ENCODE measurements around the gene TOM1L1. TPM values are rescaled to one million over a fixed set of nuclear protein-coding genes. Genes with fewer than 3 reads are reported as not detected.

TOM1L1 gene
- total RNA-seq, 1 donor from 2014 or later: 12.1 TPM

DNA sequence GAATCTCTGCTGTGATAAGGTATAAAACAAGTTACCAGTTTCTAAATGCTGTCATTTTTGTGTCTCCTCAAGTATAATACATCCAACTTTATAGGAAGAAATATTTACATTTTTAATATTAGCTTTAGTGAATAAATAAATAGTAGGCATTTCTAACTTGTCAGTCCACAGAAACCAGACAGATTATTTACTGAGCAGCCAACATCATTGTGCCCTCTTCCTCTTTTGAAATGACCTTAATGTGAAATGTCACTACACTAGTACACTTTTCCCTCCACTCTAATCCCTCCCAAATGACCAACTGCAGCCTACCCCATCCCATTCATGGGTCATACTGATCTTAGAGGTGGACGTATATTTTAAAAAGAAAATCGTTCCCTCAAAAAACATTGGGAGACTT is 77.1 kb downstream of the TOM1L1 start:
- DNase-seq (no peak), ATAC-seq (no peak)
- intact Hi-C loops (cut with micrococcal nuclease): no loop called here

DNA sequence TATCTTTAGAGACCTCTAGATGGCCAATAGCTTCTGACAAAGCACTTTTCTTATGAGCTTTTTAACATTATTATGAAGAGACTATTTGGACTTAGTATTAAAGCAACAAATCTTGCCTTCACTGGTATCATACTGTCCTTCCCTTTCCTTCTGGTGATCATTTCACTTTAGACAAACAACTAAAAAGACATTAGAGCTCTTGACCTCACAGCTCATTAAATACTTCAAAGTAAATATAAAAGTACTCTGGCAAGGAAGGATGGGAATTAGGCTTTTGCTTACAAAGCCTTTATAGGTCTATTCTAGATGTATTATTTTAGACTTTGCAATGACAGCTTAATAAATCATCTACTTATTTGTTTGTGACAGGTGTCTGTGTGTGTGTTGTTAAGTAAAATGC is 79.0 kb downstream of the TOM1L1 start:
- ATAC-seq: no peak
- intact Hi-C loops (cut with micrococcal nuclease): no loop called here

DNA sequence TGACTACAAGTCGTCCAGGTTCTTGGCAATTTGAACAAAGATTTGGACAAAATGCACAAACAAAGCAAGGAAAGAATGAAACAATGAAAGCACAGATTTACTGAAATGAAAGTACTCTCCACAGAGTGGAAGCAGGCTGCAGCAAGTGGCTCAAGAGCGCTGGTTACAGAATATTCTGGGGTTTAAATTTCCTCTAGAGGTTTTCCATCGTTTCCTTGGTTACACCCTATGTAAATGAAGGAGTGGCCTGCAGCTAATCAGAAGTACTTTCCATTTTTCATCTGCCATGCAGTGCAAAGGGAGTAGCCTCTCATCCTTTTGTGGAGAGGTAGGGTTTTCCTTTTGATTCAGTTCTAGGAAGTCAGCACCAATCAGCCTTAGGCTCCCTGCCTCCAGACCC is 79.7 kb downstream of the TOM1L1 start:
- DNase-seq (no peak), ATAC-seq (no peak)
- intact Hi-C loops (cut with micrococcal nuclease): no loop called here

More for the DNA sequence above, 79.0 kb downstream of the TOM1L1 start:
- no peak for DNase-seq

DNA sequence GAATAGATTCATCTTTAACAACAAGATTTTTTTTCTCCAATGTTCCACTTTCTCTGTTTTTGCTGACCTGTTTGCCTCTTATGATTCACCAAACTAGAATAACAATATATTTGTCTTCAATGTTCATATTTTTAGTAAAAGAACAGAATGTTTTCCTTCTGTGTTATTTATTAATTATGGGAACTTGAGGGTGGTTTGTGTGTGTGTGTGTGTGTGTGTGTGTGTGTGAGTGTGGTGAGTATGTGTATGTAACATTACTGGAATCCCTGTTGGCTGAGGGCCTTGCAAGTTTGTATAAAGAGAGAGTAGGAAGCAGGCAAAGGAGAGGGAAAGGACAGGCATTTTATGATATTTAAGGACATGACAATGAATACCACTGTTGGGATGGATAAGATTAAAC is 81.7 kb downstream of the TOM1L1 start:
- ATAC-seq: no peak
- DNase-seq: no peak
- intact Hi-C loops (cut with micrococcal nuclease): no loop called here

DNA sequence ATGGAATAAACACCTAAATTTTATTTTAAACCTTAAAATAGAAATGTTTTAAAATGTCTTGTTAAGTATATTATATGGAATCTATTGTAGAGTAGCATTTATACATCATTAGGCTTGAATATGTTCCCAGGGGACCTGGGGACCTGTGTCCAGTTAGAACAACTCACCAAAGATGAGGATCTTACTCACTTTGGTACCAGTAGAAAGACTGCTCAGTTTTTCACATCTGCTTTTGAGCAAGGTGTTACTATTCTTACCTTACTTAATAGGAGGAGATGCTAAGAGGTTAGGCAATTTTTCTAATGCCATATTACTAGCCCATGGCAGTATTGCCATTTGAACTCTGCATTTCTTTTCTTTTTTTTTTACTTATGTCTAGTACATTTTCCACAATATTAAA is 82.6 kb downstream of the TOM1L1 start:
- intact Hi-C loops (cut with micrococcal nuclease): no loop called here
- no peak for ATAC-seq
- no peak for DNase-seq

DNA sequence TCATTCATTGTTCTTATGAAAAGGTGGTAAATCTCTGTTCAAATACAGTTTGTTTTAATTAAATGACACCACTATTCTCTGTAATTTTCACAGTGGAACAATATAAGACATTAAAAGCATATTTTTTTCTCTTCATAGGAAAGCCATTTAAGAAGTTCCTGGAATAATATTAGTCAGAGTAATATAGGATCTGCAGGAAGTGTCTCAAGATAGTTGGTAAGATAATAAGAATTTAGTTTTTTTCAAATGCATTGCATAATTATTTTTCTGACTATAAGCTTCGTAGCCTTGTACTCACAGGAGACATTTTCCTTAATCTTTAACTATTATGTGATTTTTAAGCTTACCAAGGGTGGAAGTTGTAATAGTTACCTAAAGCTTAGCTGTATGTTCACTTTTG is 84.8 kb downstream of the TOM1L1 start:
- no peak for ATAC-seq
- no peak for DNase-seq
- intact Hi-C loops (cut with micrococcal nuclease): no loop called here

DNA sequence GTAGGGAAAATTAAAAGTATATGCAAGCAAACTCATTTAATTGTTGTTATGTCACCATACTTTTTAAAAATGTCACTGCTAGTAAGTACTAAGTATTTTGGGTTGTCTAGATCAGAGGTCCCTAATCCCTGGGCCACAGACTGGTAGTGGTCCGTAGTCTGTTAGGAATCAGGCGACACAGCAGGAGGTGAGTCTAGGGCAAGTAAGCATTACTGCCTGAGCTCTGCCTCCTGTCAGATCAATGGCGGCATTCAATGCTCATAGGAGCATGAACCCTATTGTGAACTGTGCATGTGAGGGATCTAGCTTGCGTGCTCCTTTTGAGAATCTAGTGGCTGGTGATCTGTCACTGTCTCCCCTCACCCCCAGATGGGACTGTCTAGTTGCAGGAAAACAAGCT is 89.5 kb downstream of the TOM1L1 start:
- intact Hi-C loops (cut with micrococcal nuclease): no loop called here
- DNase-seq (no peak), ATAC-seq (no peak)

DNA sequence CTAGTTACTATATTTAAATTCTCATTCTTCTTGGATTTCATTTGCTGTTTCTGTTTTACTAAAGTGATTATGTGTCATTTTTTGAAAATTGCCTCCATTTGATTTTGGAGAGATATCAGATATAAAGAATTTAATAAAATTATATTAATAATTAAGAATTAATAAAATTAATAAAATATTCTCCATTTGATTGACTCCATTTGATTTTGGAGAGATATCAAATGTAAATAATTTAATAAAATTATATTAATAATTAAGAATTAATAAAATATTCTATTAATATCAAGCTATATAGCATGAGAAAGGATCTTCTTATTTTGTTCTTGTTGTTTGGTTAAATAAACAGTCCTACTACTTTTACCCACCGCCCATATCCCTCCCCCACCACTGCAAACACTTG is 90.9 kb downstream of the TOM1L1 start:
- ATAC-seq: no peak
- DNase-seq: no peak
- intact Hi-C loops (cut with micrococcal nuclease): no loop called here

DNA sequence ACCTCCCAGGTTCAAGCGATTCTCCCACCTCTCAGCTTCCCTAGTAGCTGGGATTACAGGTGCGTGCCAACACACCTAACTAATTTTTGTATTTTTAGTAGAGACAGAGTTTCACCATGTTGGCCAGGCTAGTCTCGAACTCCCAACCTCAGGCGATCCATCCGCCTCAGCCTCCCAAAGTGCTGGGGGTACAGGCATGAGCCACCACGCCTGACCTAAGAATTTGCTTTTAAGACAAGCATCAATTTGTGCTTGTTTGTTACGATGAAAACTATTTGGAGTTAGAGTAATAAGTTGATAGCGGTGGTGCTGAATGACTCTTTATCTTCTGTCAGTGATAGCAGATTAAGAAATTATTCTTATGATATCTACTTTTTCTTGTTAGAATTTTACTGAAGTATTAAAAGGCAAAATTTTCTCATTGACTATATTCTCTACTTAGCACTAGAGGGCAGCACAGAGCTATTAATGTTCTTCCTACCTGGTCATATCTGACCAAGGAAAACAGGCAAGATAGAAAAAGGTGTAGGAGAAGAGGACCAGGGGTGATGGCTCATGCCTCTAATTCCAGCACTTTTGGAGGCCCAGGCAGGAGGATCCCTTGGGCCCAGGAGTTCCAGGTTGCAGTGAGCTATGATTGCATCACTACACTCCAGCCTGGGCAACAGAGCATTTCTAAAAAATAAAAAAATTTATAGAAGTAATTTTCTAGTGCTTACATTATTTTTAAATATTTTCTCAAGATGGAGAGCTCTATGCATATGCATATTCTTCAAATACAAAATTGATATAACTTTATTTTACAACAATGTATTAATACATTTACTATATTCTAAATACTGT is 92.4 kb downstream of the TOM1L1 start:
- intact Hi-C loops (cut with micrococcal nuclease): loop anchor here (2.0 kb wide), 1 partner anchor 356 kb away; no protein-coding TSS in a partner anchor
- ATAC-seq (peak; percentile 44), DNase-seq (no peak)

DNA sequence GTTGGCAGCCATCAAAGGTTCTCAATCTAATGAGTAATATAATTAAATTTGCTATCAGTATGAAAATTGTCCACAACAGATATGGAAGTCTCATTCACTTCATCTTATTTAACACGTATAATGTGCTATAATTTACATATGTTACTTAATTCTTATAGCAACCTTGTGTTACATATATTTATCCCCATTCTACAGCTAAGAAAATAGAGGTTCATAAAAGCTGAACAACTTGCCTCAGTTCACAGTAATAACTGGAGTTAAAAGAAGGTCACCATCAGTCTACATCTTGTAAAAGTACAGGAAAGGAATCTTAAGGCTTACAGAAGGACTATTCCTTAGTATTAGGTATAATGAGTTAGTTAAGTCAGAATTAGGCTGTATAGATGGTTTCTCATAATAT is 95.8 kb downstream of the TOM1L1 start:
- ATAC-seq: no peak
- DNase-seq: no peak
- intact Hi-C loops (cut with micrococcal nuclease): no loop called here

DNA sequence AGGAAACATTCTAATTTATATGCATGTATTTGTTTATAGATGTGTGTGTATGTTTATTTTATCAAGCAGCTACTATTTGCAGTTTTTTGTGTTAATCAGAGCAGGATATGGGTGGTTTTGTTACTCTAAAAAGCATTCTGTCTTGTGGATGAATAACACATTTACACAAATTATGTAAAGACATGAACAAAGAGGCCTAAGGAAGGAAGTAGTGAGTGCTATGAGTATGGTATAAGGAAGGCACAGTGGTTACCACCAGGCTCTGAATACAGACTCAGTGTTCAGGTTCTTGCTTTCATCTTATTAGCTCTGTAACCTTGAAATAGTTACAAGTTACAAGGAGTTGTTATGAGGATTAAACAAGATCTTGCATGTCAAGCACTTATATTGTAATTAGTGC is 101.8 kb downstream of the TOM1L1 start:
- intact Hi-C loops (cut with micrococcal nuclease): no loop called here
- DNase-seq (no peak), ATAC-seq (no peak)

DNA sequence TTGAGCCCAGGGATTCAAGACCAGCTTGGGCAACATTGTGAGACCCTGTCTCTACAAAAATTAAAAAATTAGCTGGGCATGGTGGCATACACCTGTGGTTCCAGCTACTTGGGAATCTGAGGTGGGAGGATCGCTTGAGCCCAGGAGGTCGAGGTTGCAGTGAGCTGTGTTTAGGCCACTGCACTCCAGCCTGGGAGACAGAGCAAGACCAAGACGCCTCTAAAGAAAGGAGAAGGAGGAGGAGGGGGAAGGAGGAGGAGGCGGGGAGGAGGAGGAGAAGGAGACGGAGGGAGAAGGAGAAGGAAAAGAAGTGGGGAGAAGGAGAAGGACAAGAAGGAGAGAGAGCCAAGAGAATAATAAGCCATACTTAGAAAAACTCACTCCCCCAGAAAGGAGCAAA is 103.8 kb downstream of the TOM1L1 start:
- DNase-seq: no peak
- intact Hi-C loops (cut with micrococcal nuclease): no loop called here
- ATAC-seq: no peak

DNA sequence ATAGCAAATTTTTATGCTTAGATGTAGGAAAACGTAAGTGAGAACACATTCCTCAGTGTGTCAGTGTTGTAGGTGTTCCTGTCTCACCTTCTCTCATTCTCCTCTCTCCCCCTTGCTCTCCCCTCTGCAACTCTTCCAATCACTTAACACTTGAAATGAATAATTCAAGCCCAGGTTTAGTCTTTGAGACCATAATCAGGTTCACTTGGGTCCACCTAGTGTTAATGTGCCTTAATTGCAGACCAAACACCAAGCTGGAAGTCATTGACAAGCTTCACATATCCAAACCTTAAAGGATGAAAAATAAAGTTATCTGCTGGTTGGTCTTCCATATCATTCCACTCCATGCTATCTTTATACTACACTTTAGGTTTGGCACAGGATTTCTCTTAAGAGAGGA is 104.9 kb downstream of the TOM1L1 start:
- DNase-seq: no peak
- intact Hi-C loops (cut with micrococcal nuclease): no loop called here
- no peak for ATAC-seq

Other genes starting within 250 kb of the TOM1L1 start
- 67.6 TPM for gene COX11, start 67.8 kb downstream of the TOM1L1 start, total RNA-seq
- 5.2 TPM for gene STXBP4, start 67.9 kb downstream of the TOM1L1 start, total RNA-seq

All from left ventricle myocardium superior (tissue), 1 donor.